NCI-H345 (cell line): ENCODE results near the gene HCAR2.
"Not testable (repeated sequence)": the region's sequence is repeated elsewhere in the genome, so short reads cannot be mapped to it uniquely, and the experiment has no call there.

ENCODE experiments used
- DNase-seq: peaks from one replicate; lab custom pipeline; 2025; lab: John Stamatoyannopoulos, UW

HCAR2 gene

GRCh38 chr12:122716658-122717057 is 13.5 kb upstream of the HCAR2 start, which contains the start of gene HCAR3:
Gene HCAR3, minus strand, starts transcription at chr12:122716811. Its CDS starts 74 bp downstream, at chr12:122716737.
- DNase-seq = not testable (repeated sequence)

- not testable (repeated sequence) for DNase-seq
Observed at GRCh38 chr12:122715211-122715610, 12.1 kb upstream of the HCAR2 start.

GRCh38 chr12:122713491-122714188 is 10.5 kb upstream of the HCAR2 start:
- not testable (repeated sequence) for DNase-seq

GRCh38 chr12:122711266-122711665 is 8.1 kb upstream of the HCAR2 start:
- DNase-seq = not testable (repeated sequence)

- not testable (repeated sequence) for DNase-seq
Observed at GRCh38 chr12:122710341-122710740, 7.2 kb upstream of the HCAR2 start.

GRCh38 chr12:122709287-122709686 is 6.1 kb upstream of the HCAR2 start:
- not testable (repeated sequence) for DNase-seq

GRCh38 chr12:122703841-122704240 is 684 bp upstream of the HCAR2 start:
- DNase-seq = not testable (repeated sequence)

- not testable (repeated sequence) for DNase-seq
Observed at GRCh38 chr12:122701481-122701880, 1.7 kb downstream of the HCAR2 start.

- not testable (repeated sequence) for DNase-seq
Observed at GRCh38 chr12:122700038-122700710, 3.0 kb downstream of the HCAR2 start.

- not testable (repeated sequence) for DNase-seq
Observed at GRCh38 chr12:122696922-122697321, 6.2 kb downstream of the HCAR2 start.

- no peak for DNase-seq
Observed at GRCh38 chr12:122691566-122691965, 11.6 kb downstream of the HCAR2 start.

GRCh38 chr12:122688291-122688690 is 14.9 kb downstream of the HCAR2 start:
- no peak for DNase-seq

- DNase-seq = peak; percentile 55
Observed at GRCh38 chr12:122687086-122687485, 16.1 kb downstream of the HCAR2 start.

- DNase-seq = no peak
Observed at GRCh38 chr12:122686538-122686937, 16.6 kb downstream of the HCAR2 start.

- DNase-seq = no peak
Observed at GRCh38 chr12:122684297-122684813, 18.8 kb downstream of the HCAR2 start.

GRCh38 chr12:122681814-122682213 is 21.3 kb downstream of the HCAR2 start:
- no peak for DNase-seq

- DNase-seq = not testable (repeated sequence)
Observed at GRCh38 chr12:122680989-122681388, 22.2 kb downstream of the HCAR2 start.

GRCh38 chr12:122676781-122677180 is 26.4 kb downstream of the HCAR2 start:
- DNase-seq = not testable (repeated sequence)

GRCh38 chr12:122676015-122676414 is 27.1 kb downstream of the HCAR2 start:
- DNase-seq = not testable (repeated sequence)

- no peak for DNase-seq
Observed at GRCh38 chr12:122672515-122672914, 30.6 kb downstream of the HCAR2 start.

- no peak for DNase-seq
Observed at GRCh38 chr12:122669397-122670070, 33.6 kb downstream of the HCAR2 start.

GRCh38 chr12:122668268-122668667 is 34.9 kb downstream of the HCAR2 start:
- DNase-seq = no peak
